ENCODE data around the gene TRIM40.

DNA sequence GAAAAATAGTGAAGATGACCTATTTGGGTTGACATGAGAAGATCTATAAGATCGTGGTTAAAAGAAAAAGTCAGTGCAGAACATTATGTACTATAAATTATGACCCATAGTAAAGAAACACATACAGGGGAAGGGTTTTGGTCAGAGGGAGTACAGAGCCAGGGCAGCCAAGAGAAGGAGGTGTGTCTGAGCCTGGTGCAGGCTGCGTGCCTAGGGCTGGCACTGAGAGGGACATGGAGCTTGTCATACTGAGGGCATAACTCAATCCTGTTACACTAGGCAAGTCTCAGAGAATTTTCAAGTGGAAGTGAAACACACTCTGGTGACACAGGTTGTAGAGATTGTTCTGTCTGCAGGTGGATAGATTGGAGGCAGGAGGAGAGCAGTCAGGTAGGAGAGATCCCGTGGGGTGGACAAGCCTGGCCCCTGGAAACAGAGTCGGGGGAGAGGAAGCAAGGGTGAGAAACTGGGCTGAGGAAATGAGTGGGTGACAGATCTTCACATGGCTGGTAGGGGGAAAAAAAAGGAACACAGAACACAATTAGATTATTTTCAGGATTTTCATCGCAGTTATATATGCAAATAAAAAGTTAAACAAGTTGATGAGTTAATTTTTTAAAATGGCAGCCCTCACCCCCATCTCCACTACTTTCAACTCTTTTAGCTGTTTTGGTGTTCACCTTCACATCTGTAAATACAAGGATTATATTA, 41.8 kb upstream of the TRIM40 start:
- TF ChIP-seq POLR2A (IDR thresholded peaks at IDR 0.05; ENCODE audit: low read depth, low read length), result no peak
- TF ChIP-seq POLR2AphosphoS5 (IDR thresholded peaks at IDR 0.05; ENCODE audit: low read depth, low read length), result no peak
- TF ChIP-seq TAF1 (IDR thresholded peaks at IDR 0.05; ENCODE audit: low read depth, low read length), result no peak
- TF ChIP-seq PAX5 (IDR thresholded peaks at IDR 0.05; ENCODE audit: insufficient read depth, low read length, severe bottlenecking), result no peak

Measured in GM12891 (cell line).